GM19324 (cell line): Measurements from ENCODE around the gene NKTR.
"Not testable (repeated sequence)": the region's sequence is repeated elsewhere in the genome, so short reads cannot be mapped to it uniquely, and the experiment has no call there.

Source experiments
- ATAC-seq: cut with Tn5 transposase; IDR thresholded peaks from one replicate; pipeline ENCODE4 v1.9.1; 2021; ENCODE audit warnings: mild to moderate bottlenecking, moderate library complexity; ENCODE audit not compliant: unreplicated experiment, low FRiP score

Gene NKTR

GRCh38 chr3:42600111-42600957, at the start of gene NKTR:
NKTR (plus strand) TSS chr3:42600686; CDS start chr3:42601007, 321 bp downstream.
- ATAC-seq, result peak; percentile 93

GRCh38 chr3:42552830-42553229, 47.7 kb upstream of the NKTR start:
- ATAC-seq, result no peak

- ATAC-seq, result no peak
Observed at GRCh38 chr3:42556089-42556632, 44.3 kb upstream of the NKTR start.

- ATAC-seq, result not testable (repeated sequence)
Observed at GRCh38 chr3:42556817-42557216, 43.7 kb upstream of the NKTR start.

GRCh38 chr3:42557854-42558253, 42.6 kb upstream of the NKTR start:
- ATAC-seq, result no peak

- ATAC-seq, result no peak
Observed at GRCh38 chr3:42562047-42562907, 38.2 kb upstream of the NKTR start.

GRCh38 chr3:42569593-42570142, 30.8 kb upstream of the NKTR start:
- ATAC-seq, result no peak

GRCh38 chr3:42572278-42572677, 28.2 kb upstream of the NKTR start:
- ATAC-seq, result no peak

GRCh38 chr3:42575137-42575741, 25.2 kb upstream of the NKTR start:
- ATAC-seq, result no peak

- no peak for ATAC-seq
Observed at GRCh38 chr3:42578054-42578453, 22.4 kb upstream of the NKTR start.

GRCh38 chr3:42579346-42579745, 21.1 kb upstream of the NKTR start:
- not testable (repeated sequence) for ATAC-seq

- ATAC-seq, result no peak
Observed at GRCh38 chr3:42581400-42581708, 19.1 kb upstream of the NKTR start.

GRCh38 chr3:42581709-42582473, 18.6 kb upstream of the NKTR start, which contains the start of gene SEC22C:
SEC22C (minus strand) TSS chr3:42581967; CDS start chr3:42569046, 12,921 bp downstream.
- peak; percentile 94 for ATAC-seq

GRCh38 chr3:42582474-42583070, 17.9 kb upstream of the NKTR start:
- no peak for ATAC-seq

- no peak for ATAC-seq
Observed at GRCh38 chr3:42588625-42589024, 11.9 kb upstream of the NKTR start.

- no peak for ATAC-seq
Observed at GRCh38 chr3:42589382-42590109, 10.9 kb upstream of the NKTR start.

GRCh38 chr3:42590989-42591756, 9.3 kb upstream of the NKTR start:
- no peak for ATAC-seq

- no peak for ATAC-seq
Observed at GRCh38 chr3:42591811-42592210, 8.7 kb upstream of the NKTR start.
